Upper lobe of left lung (tissue), 4 donors: ENCODE data around the gene FSTL1.

Experiments
- CTCF ChIP-seq, 6 experiments: fragments of 450-650 bp in 4 of 6; fragments of 200-600 bp in 2 of 6; sonication (generic) in 2 of 6; IDR thresholded peaks; one replicate each; pipeline ENCODE4 v1.5.1; 2016 to 2019; ENCODE audit warnings: antibody characterized with exemption in 6 of 6
- EP300 ChIP-seq, 4 donors: sonication (generic); formaldehyde crosslinking; IDR thresholded peaks; one replicate each; pipeline ENCODE4 v1.5.1; 2017; ENCODE audit warnings: antibody characterized with exemption in 4 of 4, control low read depth in 2 of 4
- POLR2A ChIP-seq, 4 donors: fragments of 450-650 bp; IDR thresholded peaks; one replicate each; pipeline ENCODE4 v1.5.1; 2016 to 2017; ENCODE audit warnings: antibody characterized with exemption in 4 of 4, mild to moderate bottlenecking in 2 of 4
- POLR2AphosphoS5 ChIP-seq, 2 donors: sonication (generic); formaldehyde crosslinking; IDR thresholded peaks; one replicate each; pipeline ENCODE4 v1.5.1; 2017; ENCODE audit warnings: antibody characterized with exemption in 2 of 2

- TF ChIP-seq POLR2AphosphoS5 (IDR thresholded peaks at IDR 0.05): no peak
- TF ChIP-seq POLR2A (IDR thresholded peaks at IDR 0.05): no peak
- TF ChIP-seq CTCF (IDR thresholded peaks at IDR 0.05): no peak
- TF ChIP-seq EP300 (IDR thresholded peaks at IDR 0.05): no peak
These were observed 80.3 kb downstream of the FSTL1 start for GRCh38 chr3:120370463-120370862.
